Activated T-cell treated with anti-CD3 and anti-CD28 coated beads, Interleukin-2, amount 50 U/mL, for 1 hour (primary cell): ENCODE measurements around the gene M1AP.

Experiments
- DNase-seq: peaks from one replicate; pipeline ENCODE4 v3.0.0-alpha.2; 2020

The M1AP gene

GRCh38 chr2:74516650-74517049, 131.5 kb downstream of the M1AP start:
- no peak for DNase-seq

- DNase-seq, result peak; percentile 81
Observed at GRCh38 chr2:74515981-74516633, 132.0 kb downstream of the M1AP start.

- DNase-seq, result no peak
Observed at GRCh38 chr2:74515271-74515980, 132.7 kb downstream of the M1AP start.

GRCh38 chr2:74514368-74515270, 133.5 kb downstream of the M1AP start, which contains the start of gene TLX2:
TSS of gene TLX2 (plus strand) at chr2:74514450. CDS start at chr2:74514807, 357 bp downstream.
- DNase-seq, result peak; percentile 45

GRCh38 chr2:74513605-74514367, 134.3 kb downstream of the M1AP start:
- DNase-seq, result peak; percentile 49

GRCh38 chr2:74512744-74513604, 135.2 kb downstream of the M1AP start:
- DNase-seq, result no peak

GRCh38 chr2:74511104-74511989, 136.8 kb downstream of the M1AP start:
- no peak for DNase-seq

GRCh38 chr2:74510272-74510671, 137.9 kb downstream of the M1AP start:
- no peak for DNase-seq

- DNase-seq, result no peak
Observed at GRCh38 chr2:74507926-74508520, 140.1 kb downstream of the M1AP start.
